Measurements from ENCODE around the gene TOPBP1.

- TF ChIP-seq, protein P1, sequence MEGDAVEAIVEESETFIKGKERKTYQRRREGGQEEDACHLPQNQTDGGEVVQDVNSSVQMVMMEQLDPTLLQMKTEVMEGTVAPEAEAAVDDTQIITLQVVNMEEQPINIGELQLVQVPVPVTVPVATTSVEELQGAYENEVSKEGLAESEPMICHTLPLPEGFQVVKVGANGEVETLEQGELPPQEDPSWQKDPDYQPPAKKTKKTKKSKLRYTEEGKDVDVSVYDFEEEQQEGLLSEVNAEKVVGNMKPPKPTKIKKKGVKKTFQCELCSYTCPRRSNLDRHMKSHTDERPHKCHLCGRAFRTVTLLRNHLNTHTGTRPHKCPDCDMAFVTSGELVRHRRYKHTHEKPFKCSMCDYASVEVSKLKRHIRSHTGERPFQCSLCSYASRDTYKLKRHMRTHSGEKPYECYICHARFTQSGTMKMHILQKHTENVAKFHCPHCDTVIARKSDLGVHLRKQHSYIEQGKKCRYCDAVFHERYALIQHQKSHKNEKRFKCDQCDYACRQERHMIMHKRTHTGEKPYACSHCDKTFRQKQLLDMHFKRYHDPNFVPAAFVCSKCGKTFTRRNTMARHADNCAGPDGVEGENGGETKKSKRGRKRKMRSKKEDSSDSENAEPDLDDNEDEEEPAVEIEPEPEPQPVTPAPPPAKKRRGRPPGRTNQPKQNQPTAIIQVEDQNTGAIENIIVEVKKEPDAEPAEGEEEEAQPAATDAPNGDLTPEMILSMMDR (IDR thresholded peaks at IDR 0.05; ENCODE audit: extremely low read depth in 1 of 2, insufficient read depth in 1 of 2, low read depth in 1 of 2, low read length in 2 of 2) = no peak
- TF ChIP-seq EZH2 (IDR thresholded peaks at IDR 0.05; ENCODE audit: borderline replicate concordance, low read depth, low read length, severe bottlenecking) (no peak), POLR2A (IDR thresholded peaks at IDR 0.05; ENCODE audit: low read depth, low read length) (peak; percentile 73), MAX (IDR thresholded peaks at IDR 0.05; ENCODE audit: insufficient read depth, insufficient read length) (peak; percentile 13), JUN (IDR thresholded peaks at IDR 0.05; ENCODE audit: borderline replicate concordance, insufficient read depth, insufficient read length, low read depth) (no peak), MYC (IDR thresholded peaks at IDR 0.05; ENCODE audit: low read depth, low read length) (no peak), POLR2AphosphoS5 (IDR thresholded peaks at IDR 0.05; ENCODE audit: insufficient read depth, low read depth, low read length) (peak; percentile 75), GATA2 (IDR thresholded peaks at IDR 0.05; ENCODE audit: insufficient read depth, insufficient read length, low read depth, low read length) (no peak)
These were observed at the start of gene TOPBP1 for GRCh38 chr3:133661454-133662277.
